ENCODE data around the gene KCNS1. TPM values are rescaled to one million over a fixed set of nuclear protein-coding genes. Genes with fewer than 3 reads are reported as not detected.

The KCNS1 gene
- total RNA-seq, 1 donor from 2014 or later: not detected

- no peak for ATAC-seq (ENCODE audit: low read depth)
- H3K4me1 Mint-ChIP-seq: peaks cover 75% of the 10 kb centered on the region
- intact Hi-C loops (cut with micrococcal nuclease): no loop called here
Observed at GRCh38 chr20:45049438-45049837, 51.5 kb downstream of the KCNS1 start.

DNA sequence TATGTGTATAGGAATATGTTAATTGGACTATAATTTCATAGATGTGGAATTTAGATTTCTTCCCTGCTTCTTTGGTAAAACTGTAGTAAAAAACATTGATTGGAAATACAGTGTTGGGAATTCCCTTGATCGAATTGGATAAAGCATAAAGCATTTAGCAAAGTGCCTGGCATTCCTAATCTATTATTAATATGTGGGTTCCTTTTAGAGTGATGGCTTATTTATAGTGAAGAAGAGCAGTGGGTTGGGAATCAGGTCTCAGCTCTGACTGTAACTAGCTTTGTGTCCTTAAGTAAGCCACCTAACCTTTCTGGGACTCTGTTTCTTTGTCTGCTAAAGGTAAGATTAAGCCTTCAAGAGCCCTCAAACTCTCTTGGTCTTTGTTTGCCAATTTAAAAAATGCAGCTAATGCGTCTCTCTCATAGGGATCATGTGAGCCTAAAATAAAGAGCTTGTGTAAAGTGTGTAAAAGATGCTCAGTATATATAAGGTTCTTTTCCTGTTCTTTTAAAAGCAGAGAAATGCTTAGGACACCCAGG, 53.3 kb downstream of the KCNS1 start:
- Mint-ChIP-seq H3K9me3 (no peaks in the 10 kb centered on the region), H3K27me3 (no peaks in the 10 kb centered on the region), H3K27ac (no peak overlapping the region), H3K4me3 (no peak overlapping the region), H3K36me3 (ENCODE audit: low read depth) (peaks cover 80% of the 10 kb centered on the region), H3K4me1 (peaks cover 72% of the 10 kb centered on the region)
- ChIA-PET CTCF (no interaction called here), POLR2A (no interaction called here)
- intact Hi-C loops (cut with micrococcal nuclease): no loop called here
- DNase-seq (no peak), ATAC-seq (ENCODE audit: low read depth) (no peak)
- TF ChIP-seq CTCF (IDR thresholded peaks at IDR 0.05): no peak

More at GRCh38 chr20:45049438-45049837, 51.5 kb downstream of the KCNS1 start:
- no peaks in the 10 kb centered on the region for H3K27me3 Mint-ChIP-seq
- H3K36me3 Mint-ChIP-seq (ENCODE audit: low read depth): peaks cover 81% of the 10 kb centered on the region
- H3K27ac Mint-ChIP-seq: peak overlapping the region; percentile 87
- H3K4me3 Mint-ChIP-seq: peak overlapping the region; percentile 51
- ChIA-PET CTCF (interaction anchor here (0.6 to 5.1 kb wide), 4 partner anchors 10 to 401 kb away, joined by 3 to 28 read pairs (median 4); no protein-coding TSS in a partner anchor), POLR2A (no interaction called here)
- DNase-seq: no peak
- no peak for TF ChIP-seq CTCF (IDR thresholded peaks at IDR 0.05)
- no peaks in the 10 kb centered on the region for H3K9me3 Mint-ChIP-seq

DNA sequence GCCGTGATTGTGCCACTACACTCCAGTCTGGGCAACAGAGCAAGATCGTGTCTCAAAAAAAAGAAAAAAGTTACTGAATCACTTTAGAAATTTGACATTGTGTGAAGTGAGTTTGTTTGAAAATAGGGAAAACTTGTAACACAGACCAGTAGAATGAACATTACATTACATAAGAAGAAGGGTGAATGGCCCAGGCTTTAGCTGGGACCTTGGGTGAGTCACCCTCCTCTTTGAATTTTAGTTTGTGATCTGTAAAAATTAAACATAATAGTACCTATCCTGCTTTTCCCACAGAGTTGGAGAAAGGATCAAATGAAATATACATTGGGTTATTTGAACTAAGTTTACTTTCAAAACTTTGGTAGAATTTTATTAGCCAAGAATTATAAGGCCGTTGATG, 56.3 kb downstream of the KCNS1 start:
- POLR2A ChIA-PET: interaction anchor here (0.6 to 1.1 kb wide), 5 partner anchors 11 to 107 kb away, joined by 3 to 5 read pairs (median 4); no protein-coding TSS in a partner anchor
- no peak overlapping the region for H3K4me3 Mint-ChIP-seq

GRCh38 chr20:45044084-45044573, 56.8 kb downstream of the KCNS1 start:
- peak; percentile 38 for TF ChIP-seq CTCF (IDR thresholded peaks at IDR 0.05)
- intact Hi-C loops (cut with micrococcal nuclease): loop anchor here (1.0 kb wide), 3 partner anchors 52 to 247 kb away; no protein-coding TSS in a partner anchor
- POLR2A ChIA-PET: interaction anchor here (0.6 to 1.1 kb wide), 6 partner anchors 11 to 107 kb away, joined by 3 to 6 read pairs (median 4); no protein-coding TSS in a partner anchor
- peaks cover 68% of the 10 kb centered on the region for H3K4me1 Mint-ChIP-seq
- H3K27ac Mint-ChIP-seq: peak overlapping the region; percentile 1
- H3K9me3 Mint-ChIP-seq: no peaks in the 10 kb centered on the region
- CTCF ChIA-PET: interaction anchor here (0.6 to 4.3 kb wide), 30 partner anchors 9 to 393 kb away, joined by 3 to 86 read pairs (median 4); no protein-coding TSS in a partner anchor
- no peak overlapping the region for H3K4me3 Mint-ChIP-seq
- ATAC-seq (ENCODE audit: low read depth): peak; percentile 93
- peaks cover 89% of the 10 kb centered on the region for H3K36me3 Mint-ChIP-seq (ENCODE audit: low read depth)
- H3K27me3 Mint-ChIP-seq: no peaks in the 10 kb centered on the region
- no peak for DNase-seq

More for the DNA sequence above, 56.3 kb downstream of the KCNS1 start:
- no peak for ATAC-seq (ENCODE audit: low read depth)
- intact Hi-C loops (cut with micrococcal nuclease): loop anchor here (1.0 kb wide), 3 partner anchors 52 to 247 kb away; no protein-coding TSS in a partner anchor
- peak overlapping the region; percentile 1 for H3K27ac Mint-ChIP-seq
- no peaks in the 10 kb centered on the region for H3K9me3 Mint-ChIP-seq
- H3K27me3 Mint-ChIP-seq: no peaks in the 10 kb centered on the region
- CTCF ChIA-PET: interaction anchor here (0.6 to 4.3 kb wide), 27 partner anchors 9 to 392 kb away, joined by 3 to 86 read pairs (median 5); no protein-coding TSS in a partner anchor
- DNase-seq: no peak
- H3K36me3 Mint-ChIP-seq (ENCODE audit: low read depth): peaks cover 89% of the 10 kb centered on the region
- TF ChIP-seq CTCF (IDR thresholded peaks at IDR 0.05): no peak
- H3K4me1 Mint-ChIP-seq: peaks cover 69% of the 10 kb centered on the region

GRCh38 chr20:45042978-45043377, 57.9 kb downstream of the KCNS1 start:
- ChIA-PET POLR2A (no interaction called here), CTCF (interaction anchor here (1.3 to 4.3 kb wide), 7 partner anchors 9 to 248 kb away, joined by 3 to 86 read pairs (median 8); no protein-coding TSS in a partner anchor)
- no peak for TF ChIP-seq CTCF (IDR thresholded peaks at IDR 0.05)
- ATAC-seq (ENCODE audit: low read depth) (no peak), DNase-seq (no peak)
- intact Hi-C loops (cut with micrococcal nuclease): no loop called here
- no peak overlapping the region for H3K4me3 Mint-ChIP-seq
- H3K36me3 Mint-ChIP-seq (ENCODE audit: low read depth): peaks cover 83% of the 10 kb centered on the region
- no peaks in the 10 kb centered on the region for H3K27me3 Mint-ChIP-seq
- no peaks in the 10 kb centered on the region for H3K9me3 Mint-ChIP-seq
- peaks cover 58% of the 10 kb centered on the region for H3K4me1 Mint-ChIP-seq
- no peak overlapping the region for H3K27ac Mint-ChIP-seq

All from activated B cell treated with CpG ODN at 0.5 μM for 24 hours (primary cell).